HG02623 (cell line): ENCODE measurements around the gene RPS21.
"Not testable (repeated sequence)": the region's sequence is repeated elsewhere in the genome, so short reads cannot be mapped to it uniquely, and the experiment has no call there.

Source experiments
- ATAC-seq: cut with Tn5 transposase; IDR thresholded peaks from one replicate; pipeline ENCODE4 v1.9.1; 2021; ENCODE audit warnings: moderate library complexity; ENCODE audit not compliant: unreplicated experiment

The RPS21 gene

DNA sequence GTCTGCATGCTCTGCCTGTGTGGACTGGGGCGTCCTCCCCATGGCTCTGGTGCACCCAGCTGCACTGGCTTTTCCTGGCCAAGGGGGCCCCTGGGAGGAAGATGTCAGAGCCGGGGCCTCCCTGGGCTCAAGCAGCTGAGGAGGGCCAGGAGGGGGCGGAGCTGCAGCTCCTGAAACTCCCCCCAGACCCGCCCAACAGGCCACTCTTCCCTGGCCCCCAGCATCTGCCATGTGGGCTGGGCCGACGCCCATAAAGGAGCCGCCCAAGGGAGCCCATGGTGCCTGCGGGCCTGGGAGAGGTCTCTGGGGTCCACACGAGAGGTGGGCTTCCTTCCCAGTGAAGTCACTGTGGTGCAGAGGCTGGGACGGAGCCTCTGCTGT lies 36.4 kb downstream of the RPS21 start:
- no peak for ATAC-seq

DNA sequence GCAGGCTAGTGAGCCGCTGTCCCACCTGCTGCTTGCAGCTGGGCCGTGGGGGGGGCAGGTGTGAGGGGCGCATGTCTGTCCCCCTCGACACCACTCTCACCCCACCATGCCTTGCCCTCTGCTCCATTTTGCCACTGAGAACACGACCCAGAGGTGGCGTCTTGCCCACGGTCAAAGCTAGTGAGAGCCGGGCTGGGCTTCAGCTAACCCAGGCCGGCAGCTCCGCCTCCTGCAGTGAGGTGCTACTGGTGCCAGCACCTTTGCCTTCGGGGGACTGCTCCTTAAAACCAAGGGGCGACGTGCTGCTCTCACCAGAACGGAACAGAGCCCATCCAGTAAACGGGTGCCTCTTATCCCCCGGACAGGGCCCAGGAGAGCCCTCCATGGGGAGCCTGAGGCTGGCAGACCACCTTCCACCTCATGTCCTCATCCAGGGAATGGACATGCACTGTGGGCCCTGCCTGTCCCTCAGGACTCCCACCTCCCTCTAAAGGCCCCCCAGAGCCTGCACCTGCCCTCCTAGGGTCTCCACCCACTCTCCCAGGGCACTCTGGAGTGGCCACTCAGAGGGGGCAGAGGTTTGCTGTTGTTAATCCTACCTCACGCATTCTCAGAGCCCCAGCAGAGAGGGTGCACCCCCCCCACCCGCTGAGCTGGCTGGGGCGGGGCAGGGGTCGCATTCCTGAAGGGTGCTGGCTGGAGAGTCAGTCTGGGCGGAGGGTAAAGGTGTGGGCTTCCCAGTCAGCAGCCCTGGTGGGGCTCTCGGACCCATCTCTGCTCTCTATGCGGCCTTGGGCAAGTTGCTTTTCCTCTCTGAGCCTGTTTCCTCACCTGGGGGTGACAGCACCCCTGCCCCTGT lies 37.6 kb downstream of the RPS21 start:
- no peak for ATAC-seq

GRCh38 chr20:62425281-62426058 lies 38.6 kb downstream of the RPS21 start:
- no peak for ATAC-seq

DNA sequence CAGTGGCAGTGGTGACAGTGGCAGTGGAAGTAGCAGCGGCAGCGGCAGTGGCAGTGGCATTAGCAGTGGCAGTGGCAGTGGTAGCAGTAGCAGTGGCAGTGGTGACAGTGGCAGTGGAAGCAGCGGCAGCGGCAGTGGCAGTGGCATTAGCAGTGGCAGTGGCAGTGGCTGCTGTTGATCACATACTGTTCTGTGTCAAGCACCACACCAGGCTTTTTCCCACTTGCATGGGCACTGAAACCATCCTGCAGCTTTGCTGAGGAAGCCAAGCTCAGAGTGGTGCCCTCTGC lies 39.1 kb downstream of the RPS21 start:
- not testable (repeated sequence) for ATAC-seq

DNA sequence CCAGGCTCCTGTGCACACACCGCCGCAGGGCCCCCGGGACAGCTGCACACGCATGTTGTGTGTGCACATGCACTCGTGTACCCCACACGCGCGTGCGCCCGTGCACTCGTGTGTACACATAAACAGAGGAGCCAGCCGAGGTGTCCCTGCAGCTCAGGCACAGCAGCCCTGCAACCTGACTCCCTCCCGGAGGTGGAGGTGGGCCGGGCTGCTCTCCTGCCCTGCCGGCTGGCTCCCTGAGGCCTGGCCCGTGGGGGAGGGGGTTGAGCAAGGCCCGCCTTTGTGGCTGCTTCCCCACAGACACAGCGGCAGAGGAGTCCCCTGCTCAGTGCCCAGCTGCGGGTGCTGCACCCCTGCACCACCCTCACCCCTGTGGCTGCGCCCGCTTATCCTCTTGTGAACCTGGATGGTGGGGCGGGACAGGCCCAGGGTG lies 39.8 kb downstream of the RPS21 start:
- no peak for ATAC-seq

DNA sequence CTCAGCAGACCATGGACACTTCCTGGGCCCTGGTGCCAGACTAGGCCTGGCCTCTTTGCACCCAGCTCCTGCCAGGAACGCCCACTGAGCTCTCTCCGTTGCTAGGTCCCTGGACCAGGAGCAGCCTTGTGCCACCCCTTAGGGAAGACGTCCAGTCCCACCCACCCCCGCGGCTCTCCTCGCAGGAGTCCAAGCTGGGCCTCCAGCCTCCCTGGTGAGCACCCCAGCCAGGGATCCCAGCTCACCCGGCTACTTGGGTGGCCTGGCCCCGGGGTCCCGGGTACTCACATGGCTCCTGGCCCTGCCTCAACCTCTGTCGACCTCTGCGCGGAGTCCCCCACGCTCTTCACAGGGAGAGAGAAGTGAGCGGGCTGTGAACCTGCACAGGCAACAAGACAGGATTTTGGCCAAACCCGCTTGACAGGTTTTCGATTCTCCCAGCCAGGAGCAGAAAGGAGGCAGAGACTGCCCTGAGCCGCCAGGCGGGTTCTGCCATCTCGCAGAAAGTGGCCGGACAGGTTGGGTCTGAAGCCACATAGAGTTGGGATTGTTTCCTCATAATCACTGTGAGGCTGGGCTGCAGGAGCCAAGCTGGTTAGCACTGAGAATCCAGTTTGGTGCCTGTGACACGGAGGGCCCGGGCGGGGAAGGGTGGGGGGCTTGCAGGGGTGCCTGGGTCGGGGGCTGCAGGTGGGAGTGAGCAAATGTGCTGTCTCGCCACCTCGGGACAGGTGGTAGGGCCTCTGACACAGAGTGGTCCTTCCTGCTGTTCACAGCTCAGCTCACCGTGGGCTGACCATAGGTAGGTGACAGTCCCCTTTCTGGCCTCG lies 40.5 kb downstream of the RPS21 start, which contains the start of gene RBBP8NL:
RBBP8NL (minus strand) TSS at position 368 of the 830 bp plus-strand sequence. CDS start 7,892 bp downstream, outside the sequence.
- ATAC-seq: no peak

DNA sequence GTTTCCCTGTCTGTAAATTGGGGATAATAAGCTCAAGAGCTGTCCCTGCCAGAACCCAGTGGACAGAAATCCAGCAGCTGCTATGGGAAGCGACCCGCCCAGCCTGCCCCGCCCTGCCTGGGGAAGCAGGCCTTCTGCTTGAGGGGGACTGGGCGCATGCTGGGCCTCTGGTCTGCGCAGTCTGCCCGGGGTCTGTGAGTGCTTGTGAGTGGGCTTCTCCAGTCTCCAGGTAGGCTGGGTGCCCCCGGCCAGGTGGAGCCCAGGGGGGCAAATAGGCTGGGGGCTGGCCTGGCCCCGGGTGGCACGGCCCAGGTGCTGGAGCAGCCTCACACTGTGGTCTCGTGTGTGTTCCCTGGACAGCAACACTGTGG lies 41.1 kb downstream of the RPS21 start:
- no peak for ATAC-seq

GRCh38 chr20:62428396-62429295 lies 41.7 kb downstream of the RPS21 start:
- ATAC-seq: no peak

- ATAC-seq: no peak
Measured at GRCh38 chr20:62429455-62430310, 42.8 kb downstream of the RPS21 start.

GRCh38 chr20:62430311-62430853 lies 43.5 kb downstream of the RPS21 start:
- no peak for ATAC-seq

- ATAC-seq: no peak
Measured at GRCh38 chr20:62430866-62431447, 44.1 kb downstream of the RPS21 start.

GRCh38 chr20:62433658-62434497 lies 47.0 kb downstream of the RPS21 start:
- ATAC-seq: no peak

- ATAC-seq: no peak
Measured at GRCh38 chr20:62436692-62437091, 49.8 kb downstream of the RPS21 start.

GRCh38 chr20:62437496-62437895 lies 50.6 kb downstream of the RPS21 start:
- ATAC-seq: no peak

DNA sequence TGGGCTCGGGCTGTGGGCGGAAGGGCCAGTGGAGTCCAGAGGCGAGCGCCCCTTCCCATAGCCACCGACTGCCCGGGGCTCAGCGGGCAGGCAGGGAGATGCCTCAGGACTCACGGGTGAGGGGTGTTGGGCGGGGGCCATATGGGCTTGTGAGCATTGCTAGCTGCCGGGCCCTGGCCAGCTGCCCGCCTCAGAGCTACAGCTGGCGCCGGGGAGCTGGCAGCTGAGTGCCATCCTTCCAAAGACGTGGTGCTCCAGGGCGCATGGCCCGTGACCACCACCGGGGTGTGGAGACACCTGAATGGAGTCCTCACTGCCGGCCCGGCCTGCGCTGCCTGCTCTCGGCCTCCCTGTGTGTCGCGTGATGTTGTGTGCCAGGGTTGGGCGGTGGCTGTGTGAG lies 51.0 kb downstream of the RPS21 start:
- ATAC-seq: no peak
